ENCODE measurements around the gene SEMA4D.

The SEMA4D gene

GRCh38 chr9:89464300-89464901 lies 33.5 kb downstream of the SEMA4D start:
- no peak for DNase-seq

DNA sequence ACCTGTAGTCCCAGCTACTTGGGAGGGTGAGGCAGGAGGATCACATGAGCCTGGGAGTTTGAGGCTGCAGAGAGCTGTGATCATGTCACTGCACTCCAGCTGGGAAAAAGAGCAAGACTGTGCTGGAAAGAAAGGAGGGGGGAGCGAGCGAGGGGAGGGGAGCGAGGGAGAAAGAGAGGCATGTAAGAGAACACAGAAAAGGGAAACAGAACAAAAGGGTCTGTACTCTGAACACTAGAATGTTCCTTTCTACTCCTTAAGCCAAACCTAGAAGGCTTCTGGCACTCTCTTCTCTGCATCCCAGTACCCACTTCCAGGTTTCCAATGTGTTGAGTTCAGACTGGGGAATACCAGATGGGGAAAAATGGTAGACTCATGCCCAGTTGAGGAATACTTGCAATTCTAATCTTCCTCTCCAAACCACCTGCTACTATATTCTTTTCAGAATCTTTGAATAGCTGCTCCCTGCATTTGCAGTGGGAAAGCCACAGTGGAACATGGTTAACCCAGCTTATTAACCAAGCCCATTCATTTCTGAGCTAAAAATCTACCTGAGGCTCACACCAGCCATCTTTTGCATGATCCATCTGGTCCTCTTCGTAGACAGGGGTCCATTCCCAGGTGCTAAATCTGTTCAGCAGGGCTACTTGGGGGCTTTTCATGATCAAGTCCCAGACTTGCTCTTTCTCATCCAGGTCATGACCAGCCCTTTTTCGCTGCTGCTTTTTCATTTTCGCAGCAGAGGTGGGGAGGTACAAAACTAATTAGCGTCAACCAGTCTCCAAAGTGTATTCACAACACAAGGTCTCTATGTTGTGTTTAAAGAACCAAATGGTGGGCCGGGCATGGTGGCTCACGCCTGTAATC lies 34.9 kb downstream of the SEMA4D start:
- no peak for DNase-seq

- DNase-seq = no peak
Observed at GRCh38 chr9:89462199-89462598, 35.7 kb downstream of the SEMA4D start.

- DNase-seq = no peak
Observed at GRCh38 chr9:89461265-89461664, 36.6 kb downstream of the SEMA4D start.

- no peak for DNase-seq
Observed at GRCh38 chr9:89460551-89460950, 37.4 kb downstream of the SEMA4D start.

DNA sequence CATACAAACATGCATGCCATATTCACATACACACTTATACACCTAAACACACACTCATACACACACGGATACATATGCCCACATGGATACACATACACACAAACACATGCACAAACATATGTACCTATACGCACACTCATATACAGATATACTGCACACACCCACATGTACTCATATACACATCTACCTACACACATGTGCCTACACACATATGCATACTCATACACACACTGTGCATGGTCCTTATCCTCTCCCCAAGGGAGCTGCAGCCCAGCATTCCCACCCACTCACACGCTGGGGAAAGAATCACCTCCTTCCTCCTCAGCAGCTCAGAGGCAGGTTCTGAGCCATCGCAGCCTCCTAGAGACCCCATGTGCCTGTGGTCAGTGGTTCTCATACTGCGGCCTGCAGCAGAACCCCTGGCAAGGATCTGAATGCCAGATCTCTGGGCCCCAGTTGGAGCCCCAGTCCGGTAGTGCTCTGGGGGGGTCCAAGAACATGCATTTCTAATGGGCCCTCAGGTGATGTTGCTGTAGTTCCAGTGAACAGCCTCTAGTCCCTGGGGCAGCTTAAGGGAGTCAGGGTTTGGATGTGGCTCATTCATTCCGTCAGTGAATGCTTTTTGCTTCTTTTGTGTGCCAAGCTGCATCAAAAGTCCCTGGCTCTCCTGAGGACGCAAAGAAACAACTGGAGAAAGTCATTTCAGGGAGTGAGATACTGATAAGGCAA lies 39.0 kb downstream of the SEMA4D start:
- no peak for DNase-seq

DNA sequence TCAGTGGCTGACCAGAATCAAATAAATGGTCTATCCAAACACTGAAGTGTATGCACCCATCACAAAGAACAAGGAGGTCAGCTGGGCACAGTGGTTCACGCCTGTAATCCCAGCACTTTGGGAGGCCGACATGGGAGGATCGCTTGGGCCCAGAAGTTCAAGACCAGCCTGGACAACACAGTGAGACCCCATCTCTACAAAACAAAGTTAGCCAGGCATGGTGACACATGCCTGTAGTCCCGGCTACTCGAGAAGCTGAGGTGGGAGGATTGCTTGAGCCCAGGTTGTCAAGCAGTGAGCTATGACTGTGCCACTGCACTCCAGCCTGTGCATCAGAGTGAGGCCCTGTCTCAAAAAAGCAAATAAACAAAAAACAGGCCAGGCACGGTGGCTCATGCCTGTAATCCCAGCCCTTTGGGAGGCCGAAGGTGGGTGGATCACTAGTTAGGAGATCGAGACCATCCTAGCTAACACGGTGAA lies 40.5 kb downstream of the SEMA4D start:
- DNase-seq = no peak

- no peak for DNase-seq
Observed at GRCh38 chr9:89455356-89455824, 42.5 kb downstream of the SEMA4D start.

GRCh38 chr9:89454498-89455355 lies 43.2 kb downstream of the SEMA4D start:
- DNase-seq = no peak

GRCh38 chr9:89453452-89453851 lies 44.5 kb downstream of the SEMA4D start:
- no peak for DNase-seq

DNA sequence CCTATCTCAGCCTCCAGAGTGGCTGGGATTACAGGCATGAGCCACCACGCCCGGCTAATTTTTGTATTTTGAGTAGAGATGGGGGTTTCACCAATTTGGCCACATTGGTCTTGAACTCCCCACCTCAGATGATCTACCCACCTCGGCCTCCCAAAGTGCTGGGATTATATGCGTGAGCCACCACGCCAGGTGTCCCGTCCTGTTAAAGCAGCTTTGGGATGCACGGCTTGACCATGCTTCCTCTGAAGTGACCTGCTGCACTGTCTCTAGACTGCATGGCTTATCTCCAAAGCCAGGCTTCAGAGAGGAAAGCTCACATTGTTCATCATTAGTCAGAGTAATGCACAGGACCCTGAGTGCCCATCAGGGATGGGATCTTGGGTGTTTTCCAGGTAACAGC lies 45.4 kb downstream of the SEMA4D start:
- no peak for DNase-seq

DNA sequence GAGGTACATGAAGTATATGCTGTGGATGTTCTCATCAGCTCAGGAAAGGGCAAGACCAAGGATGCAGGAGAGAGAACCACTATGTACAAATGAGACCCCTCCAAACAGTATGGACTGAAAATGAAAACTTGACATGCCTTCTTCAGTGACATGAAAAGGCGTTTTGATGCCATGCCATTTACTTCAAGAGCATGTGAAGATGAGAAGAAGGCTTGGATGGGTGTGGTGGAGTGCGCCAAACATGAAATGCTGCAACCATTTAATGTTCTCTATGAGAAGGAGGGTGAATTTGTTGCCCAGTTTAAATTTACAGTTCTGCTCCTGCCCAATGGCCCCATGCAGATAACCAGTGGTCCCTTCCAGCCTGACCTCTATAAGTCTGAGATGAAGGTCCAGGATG lies 47.7 kb downstream of the SEMA4D start:
- DNase-seq = no peak

GRCh38 chr9:89449261-89449671 lies 48.6 kb downstream of the SEMA4D start:
- DNase-seq = no peak

DNA sequence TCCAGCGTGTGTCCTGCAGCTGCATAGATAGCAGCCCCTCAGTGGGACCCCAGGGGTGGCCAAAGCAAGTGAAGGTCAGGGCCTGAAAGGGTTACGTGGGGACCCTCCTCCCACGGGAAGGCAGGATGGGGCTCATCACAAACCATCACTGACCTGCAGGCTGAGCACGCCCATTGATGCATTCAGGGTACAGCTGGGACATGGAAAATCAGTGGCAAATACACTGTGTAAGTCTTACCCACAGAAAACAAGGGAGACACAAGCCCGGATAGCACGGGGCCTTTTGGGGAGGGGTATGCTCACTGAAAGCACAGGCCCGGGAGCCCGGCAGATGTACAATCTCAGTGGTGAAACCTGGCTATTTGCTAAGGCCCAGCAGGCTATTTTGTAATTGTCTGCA lies 49.1 kb downstream of the SEMA4D start:
- DNase-seq = no peak

DNA sequence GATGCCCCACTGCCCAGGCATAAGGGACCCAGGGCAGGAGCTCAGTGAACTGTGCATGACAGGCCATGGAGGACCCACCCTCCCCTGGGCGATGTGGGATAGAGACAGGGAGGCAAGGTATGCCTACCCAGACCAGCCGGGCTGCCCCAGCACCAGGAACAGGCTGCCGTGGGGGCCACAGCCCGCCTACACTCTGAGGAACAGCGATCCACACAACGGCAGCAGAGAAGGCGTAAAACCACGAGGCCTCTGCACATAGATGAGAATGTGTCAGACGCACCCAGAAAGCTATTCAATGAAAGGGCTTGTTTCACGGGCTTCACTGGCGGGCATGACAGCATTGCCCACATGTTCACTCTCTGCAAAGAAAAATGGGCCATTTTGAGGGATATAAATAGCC lies 49.5 kb downstream of the SEMA4D start:
- no peak for DNase-seq

GRCh38 chr9:89447416-89447815 lies 50.5 kb downstream of the SEMA4D start:
- no peak for DNase-seq

- DNase-seq = no peak
Observed at GRCh38 chr9:89446961-89447310, 51.0 kb downstream of the SEMA4D start.

DNA sequence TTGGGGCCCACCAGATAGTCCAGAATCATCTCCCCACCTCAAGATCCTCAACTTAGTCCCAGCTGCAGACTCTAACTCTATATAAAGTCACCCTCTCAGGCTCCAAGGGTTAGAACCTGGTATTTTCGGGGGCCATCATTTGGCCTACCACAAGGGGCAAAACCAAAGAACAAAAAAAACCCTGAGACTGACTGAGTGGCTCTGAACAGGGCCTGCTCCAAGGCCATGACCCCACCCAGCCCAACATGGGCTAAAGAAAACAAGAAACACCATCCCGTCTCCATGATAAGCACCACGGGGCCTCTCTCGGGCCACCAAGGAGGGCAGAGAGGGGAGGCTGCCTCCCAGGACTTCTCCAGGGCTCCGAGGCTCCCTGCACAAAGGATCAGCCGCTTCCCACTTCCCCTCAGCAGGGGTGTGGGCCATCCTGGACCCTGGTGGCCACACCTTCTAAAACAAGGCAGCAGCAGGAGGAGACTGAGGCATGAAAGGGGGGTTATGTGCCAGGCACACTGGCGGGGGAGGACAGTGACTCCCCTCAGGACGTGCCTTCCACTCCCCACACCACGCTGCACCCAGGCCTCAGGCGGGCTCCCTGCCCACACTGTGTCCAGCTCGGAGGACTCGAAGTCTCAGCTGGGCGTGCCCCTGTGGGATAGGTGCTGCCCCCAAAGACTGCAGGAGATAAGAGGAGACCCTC lies 51.5 kb downstream of the SEMA4D start:
- DNase-seq = no peak

DNA sequence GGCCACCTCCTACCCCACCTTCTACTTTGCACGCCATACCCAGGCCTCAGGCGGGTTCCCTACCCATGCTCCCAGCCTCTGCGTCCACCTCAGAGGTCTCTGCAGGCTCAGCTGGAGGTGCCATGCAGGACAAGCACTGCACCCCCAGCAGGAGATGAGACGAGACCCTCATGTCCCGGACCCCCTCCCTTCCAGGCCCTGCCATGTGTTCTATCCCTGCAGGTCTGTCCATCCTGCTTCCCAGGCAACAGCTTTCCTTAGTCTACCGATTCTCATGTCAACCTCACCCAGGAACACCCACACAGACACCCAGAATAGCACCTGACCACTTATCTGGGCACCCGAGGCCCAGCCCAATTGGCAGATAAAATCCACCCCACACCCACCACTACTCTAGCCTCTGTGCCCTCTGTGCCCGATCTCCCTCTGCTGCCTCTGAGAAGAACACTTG lies 52.1 kb downstream of the SEMA4D start:
- DNase-seq = no peak

DNA sequence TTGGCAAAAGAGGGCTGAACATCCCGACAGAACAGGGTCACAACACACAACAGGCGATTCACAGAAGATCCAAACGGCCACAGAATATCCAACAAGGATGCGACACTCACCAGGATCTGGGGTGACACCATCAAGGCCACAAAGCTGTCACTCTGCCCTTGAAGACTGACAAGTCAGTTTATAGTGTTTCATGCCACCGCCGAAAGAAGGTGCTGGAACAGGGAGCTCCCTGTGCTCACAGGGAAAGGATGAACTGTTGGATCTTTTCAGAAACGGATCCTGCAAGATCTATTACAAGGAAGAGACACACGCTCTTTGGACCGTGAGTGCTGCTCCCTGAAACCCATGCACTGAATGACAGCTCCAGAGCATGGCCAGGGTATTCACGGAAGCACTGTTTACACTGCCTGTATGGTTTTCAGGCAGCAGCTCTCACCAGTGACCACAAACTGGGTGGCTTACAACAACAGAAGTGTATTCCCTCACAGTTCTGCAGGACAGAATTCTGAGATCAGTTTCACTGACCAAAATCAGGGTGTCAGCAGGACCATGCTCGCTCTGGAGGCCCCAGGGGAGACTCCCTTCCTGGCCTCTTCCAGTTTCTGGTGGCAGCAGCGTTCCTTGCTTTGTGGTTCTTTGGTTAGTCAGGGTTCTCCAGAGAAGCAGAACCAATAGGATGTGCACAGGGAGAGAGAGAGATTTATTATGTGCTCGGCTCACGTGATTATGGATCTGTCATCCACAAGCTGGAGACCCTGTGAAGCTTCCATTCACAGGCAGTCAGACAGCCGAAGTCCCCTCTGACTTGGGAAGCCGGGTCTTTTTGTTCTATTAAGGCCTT lies 52.8 kb downstream of the SEMA4D start:
- no peak for DNase-seq

DNA sequence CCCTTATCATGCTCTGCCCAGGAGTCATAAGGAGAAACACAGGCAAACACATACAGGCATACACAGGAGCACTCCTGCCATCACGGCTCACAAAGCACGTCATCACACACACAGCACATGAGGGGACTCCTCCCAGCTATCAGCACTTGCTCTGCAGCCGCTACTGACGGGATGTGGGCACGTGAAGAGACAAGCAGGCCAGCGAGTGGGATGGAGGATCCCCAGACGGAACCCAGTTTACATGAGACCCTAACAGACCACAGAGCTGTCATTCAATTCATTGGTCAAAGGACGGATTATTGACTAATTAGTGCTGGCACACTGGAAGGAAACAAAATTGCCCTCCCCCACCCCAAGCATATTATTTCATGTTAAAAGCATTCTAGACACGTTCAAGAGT lies 53.6 kb downstream of the SEMA4D start:
- no peak for DNase-seq

All from NCI-H187 (cell line).